ENCODE measurements around the gene C14orf93.
"Not testable (repeated sequence)": the region's sequence is repeated elsewhere in the genome, so short reads cannot be mapped to it uniquely, and the experiment has no call there.

Gene C14orf93

DNA sequence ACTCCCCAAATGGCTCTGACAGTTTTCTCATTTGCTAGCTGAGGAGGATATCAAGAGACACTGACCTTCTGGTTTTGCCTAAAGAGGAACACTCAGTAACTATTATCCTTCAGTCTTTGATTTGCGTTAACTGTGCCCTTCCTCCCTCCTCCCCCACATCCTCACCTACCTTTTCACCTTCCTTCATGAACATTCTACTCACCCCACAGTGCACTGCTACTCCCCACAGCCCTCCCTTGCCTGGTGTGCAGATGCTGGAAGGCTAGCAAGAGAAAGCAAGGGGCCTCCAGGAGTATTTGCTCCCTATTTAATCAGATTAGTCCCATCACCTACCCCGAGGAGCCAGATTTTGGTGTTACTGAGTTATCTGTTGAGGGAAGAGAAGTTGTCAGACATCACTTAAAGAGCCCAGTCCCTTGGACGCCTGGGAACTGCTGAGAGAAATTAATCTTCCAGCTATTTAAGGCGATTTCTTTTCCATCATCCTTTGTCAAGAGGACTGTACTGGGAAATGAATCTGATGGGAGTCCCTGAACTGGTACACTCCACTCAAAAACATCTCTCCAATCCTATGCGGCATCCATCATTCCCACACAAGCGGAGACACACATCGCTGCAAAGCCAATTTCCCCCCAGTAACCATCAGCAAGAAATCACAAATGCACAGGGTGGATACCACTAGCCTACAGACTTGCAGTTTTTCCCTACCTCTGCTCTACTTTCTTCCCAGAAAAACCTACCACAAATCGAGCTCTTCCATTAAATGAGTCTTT is 13.3 kb upstream of the C14orf93 start:
- no peak for DNase-seq (ENCODE audit: extremely low spot score, insufficient read length, low read depth)
- FAIRE-seq = no peak

DNA sequence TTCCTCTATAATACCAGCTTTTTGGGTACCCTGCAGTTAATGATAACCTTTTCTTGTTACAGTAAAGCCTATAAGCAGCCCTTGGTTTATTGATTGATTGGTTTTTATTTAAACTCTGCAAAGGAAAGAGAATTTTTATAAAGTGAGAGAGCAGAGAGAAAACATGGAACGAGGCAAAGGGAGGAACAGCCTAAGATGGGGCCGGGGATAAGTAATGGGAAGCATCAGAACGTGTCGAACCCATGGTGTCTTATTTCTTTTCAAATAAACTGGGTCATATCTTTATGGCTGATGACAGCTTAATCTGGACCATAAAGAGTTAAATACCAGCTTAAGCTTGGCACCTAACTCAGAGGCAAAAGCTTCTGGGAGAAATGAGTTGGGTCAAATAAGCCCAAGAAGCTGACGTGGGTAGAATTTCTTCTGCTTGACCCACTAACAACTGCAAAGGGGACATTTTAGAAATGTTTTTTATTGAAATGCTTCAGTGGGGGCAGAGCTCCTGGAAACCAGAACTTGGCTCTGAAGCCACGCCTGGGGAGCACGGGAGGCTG is 12.0 kb upstream of the C14orf93 start:
- DNase-seq (ENCODE audit: extremely low spot score, insufficient read length, low read depth) = no peak
- FAIRE-seq = no peak

- no peak for FAIRE-seq
- DNase-seq (ENCODE audit: extremely low spot score, insufficient read length, low read depth) = no peak
These were observed 11.5 kb upstream of the C14orf93 start for GRCh38 chr14:23021434-23021833.

DNA sequence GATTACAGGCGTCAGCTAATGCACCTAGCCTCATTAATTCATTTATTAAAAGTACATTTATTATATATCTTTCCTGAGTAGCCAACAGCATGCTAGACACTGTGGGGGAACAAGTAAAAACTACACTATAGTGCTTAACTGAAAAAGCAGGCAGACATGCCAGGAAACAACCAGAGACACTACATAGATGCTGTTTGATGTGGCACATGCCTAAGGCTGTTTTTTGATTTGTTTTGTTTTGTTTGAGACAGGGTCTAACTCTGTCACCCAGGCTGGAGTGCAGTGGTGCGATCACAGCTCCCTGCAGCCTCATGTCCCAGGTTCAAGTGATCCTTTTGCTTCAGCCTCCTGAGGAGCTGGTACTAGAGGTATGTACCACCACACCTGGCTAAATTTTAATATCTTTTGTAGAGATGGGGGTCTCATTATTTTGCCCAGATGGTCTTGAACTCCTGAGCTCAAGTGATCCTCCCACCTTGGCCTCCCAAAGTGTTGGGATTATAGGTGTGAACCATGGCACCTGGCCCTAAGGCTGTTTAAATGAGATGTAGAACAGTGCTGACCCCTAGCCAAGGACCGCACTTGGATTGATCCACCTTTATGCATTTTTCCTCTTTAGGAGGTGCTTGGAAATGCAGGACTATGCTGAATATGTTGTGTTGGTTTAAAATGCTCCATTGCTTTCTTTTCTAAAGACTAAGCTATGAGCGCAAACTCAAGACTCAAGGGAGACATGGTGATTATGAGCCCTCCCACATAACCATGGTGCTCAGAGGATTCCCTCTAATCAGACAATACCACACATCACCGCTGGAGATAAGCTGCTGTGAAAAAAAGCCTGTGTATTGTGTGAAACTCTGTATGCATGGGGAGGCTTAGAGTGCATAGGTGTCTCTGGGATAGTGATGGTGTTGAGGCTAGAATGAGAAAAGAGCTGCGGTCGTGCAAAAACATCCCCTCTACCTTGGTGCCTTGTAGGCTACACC is 10.5 kb upstream of the C14orf93 start:
- FAIRE-seq (no peak), DNase-seq (ENCODE audit: extremely low spot score, insufficient read length, low read depth) (no peak)

GRCh38 chr14:23018107-23018506 is 8.2 kb upstream of the C14orf93 start:
- FAIRE-seq (no peak), DNase-seq (ENCODE audit: extremely low spot score, insufficient read length, low read depth) (no peak)

GRCh38 chr14:23017091-23017490 is 7.1 kb upstream of the C14orf93 start:
- FAIRE-seq (no peak), DNase-seq (ENCODE audit: extremely low spot score, insufficient read length, low read depth) (no peak)

- FAIRE-seq = no peak
- DNase-seq (ENCODE audit: extremely low spot score, insufficient read length, low read depth) = no peak
These were observed 5.7 kb upstream of the C14orf93 start for GRCh38 chr14:23015618-23016017.

GRCh38 chr14:23013749-23014054 is 3.8 kb upstream of the C14orf93 start:
- not testable (repeated sequence) for DNase-seq (ENCODE audit: extremely low spot score, insufficient read length, low read depth); FAIRE-seq

DNA sequence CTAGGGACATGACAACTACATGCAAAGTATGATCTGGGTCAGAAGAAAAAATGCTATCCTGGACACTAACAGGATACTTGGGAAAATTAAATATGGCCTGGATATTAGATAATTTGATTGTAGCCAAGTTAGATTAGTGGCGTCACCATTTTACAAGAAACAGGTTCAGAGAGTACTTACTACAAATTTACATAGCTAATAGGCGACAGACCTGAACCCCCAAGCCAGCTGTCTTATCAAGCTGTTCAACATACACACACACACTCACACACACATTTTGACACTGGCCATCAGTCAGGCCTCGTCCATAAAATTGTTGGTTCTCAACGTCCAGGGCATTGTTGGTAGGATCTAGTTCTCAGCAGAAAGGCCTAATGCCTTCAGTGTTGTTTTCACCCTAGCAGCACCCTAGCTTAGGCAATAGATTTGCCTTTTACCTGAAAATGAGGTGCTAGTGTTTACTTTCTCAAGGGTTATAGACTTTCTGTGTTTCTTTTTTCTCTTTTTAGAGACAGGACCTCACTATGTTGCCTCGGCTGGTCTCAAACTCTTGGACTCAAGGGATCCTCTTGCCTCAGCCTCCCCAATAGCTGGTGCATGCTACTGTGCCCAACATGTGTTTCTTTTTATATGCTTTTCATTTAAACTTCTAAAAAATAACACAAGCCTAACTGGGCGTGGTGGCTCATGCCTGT is 3.3 kb upstream of the C14orf93 start:
- no peak for FAIRE-seq
- no peak for DNase-seq (ENCODE audit: extremely low spot score, insufficient read length, low read depth)

DNA sequence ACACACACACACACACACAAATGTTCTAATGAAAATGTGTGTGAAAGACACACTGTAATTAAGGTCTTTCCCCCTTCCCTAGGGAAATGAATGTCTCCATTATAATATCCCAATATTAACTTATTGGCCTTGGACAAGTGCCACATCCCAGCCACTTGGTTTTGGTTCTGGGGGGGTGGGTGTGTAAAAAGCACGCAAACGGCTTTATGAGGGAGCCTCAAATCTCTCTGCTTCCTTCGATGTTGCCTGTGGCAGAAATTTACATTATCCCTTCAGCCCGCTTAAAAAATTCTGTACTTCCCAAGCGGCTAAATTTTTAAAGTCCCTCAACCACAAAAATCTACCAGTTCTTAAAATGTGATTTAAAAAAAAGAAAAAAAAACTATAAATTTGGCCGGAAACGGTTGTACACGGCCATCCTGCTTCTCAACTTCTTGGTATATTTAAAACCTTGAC is 432 bp downstream of the C14orf93 start:
- FAIRE-seq (peak; percentile 76), DNase-seq (ENCODE audit: extremely low spot score, insufficient read length, low read depth) (no peak)

DNA sequence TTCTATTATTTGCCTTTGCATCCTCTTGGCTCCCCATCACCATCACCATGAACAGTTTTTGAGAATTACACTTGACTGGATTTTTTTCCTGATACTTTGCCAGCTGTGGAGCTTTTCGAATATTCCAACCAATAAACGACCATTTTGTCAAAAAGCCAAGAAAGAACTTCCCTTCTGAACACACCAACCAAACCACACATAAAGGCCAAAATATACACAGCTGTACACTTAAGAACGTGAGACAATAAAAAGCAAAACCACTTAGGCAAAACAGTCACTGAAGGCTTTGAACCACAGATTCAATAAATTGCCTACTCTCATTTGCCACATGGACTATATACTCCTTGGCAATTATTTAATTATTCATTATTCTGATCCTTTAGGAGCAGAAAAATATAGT is 1.1 kb downstream of the C14orf93 start:
- no peak for DNase-seq (ENCODE audit: extremely low spot score, insufficient read length, low read depth)
- peak; percentile 59 for FAIRE-seq

DNA sequence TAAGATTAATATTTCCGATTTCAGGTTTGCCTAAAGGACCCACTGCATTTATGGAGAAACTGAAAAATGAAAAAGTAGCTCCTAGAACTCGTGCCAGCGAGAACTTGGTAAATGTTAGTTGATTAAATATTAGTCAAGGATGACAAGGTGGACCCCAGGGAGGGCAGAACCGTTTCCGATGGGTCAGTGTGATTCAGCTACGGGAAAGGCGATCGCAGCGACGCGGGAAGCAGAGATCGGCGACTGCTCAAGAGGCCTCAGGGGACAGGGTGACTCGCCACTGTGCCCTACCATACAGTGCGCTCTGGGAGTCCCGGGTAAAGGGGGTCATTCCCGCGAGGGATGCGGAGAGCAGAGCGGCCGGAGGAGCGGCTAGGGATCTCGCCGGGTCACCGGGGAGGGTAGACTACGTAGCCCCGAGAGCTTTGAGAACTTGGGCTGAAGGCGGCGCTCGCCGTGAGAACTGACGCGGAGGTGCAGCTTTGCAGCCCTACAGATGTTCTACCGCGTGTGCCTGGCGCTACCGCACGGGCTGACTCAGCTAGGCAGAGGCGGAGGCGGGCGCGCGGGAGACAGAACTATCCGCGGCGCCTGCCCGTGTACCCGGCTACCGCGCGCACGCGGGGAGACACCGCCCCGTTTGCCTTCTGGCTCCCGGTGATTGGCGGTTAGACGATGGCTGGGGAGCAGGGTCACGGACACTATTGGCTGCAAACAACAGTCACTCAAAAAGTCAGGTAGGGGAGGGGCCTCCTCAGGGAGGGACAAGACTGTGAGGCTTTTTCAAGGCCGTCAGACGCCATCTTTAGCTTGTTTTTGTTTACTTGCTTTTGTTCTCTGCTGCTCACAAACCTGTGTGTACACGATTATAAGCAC is 3.2 kb downstream of the C14orf93 start:
- DNase-seq (ENCODE audit: extremely low spot score, insufficient read length, low read depth) (peak; percentile 89), FAIRE-seq (peak; percentile 96)

GRCh38 chr14:23006188-23006534 is 3.8 kb downstream of the C14orf93 start:
- no peak for FAIRE-seq
- DNase-seq (ENCODE audit: extremely low spot score, insufficient read length, low read depth) = no peak

DNA sequence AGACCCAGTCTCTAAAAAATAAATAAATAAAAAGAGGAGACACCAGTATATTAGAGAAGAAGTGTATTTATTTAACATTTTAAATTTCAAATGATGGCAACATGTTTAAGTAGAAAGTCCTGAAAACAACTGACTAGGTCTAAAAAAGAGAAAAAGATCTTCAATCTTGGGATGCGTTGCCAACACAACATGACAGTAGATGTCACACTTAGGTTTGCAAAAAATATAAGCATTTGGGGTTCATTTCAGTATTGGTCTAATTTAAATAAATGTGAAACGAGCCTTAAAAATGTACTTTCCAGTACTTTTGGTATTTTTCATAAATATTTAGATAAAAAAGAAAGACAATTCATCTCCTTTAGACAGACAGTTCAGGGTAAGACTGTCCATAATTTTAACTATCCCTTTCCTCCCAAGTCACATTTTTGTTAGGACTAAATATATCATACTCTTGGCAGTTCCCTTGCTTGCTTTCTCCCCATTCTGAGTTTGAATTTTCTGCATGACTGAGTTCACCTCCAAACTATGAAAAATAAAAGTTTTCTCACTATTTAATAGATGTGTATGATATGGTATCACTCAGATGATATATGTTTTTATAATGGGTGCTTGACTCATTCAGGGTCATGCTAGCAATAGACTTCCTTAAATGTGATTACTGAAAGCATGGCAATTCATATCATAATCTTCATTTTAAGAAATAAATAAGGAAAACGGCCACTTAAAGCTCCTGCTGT is 4.3 kb downstream of the C14orf93 start:
- DNase-seq (ENCODE audit: extremely low spot score, insufficient read length, low read depth) = no peak
- no peak for FAIRE-seq

DNA sequence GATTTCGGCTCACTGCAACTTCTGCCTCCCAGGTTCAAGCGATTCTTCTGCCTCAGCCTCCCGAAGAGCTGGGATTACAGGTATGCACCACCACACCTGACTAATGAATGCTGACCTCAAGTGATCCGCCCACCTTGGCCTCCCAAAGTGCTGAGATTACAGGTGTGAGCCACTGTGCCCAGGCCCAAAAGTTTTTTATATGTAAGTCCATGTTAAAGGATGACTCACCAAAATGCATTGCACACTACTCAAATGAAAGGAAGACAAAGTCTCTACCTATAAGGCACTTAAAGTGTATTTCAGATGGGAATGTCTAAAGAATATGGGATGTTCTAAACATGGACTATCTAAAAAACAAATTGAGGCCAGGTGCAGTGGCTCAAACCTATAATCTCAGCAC is 5.7 kb downstream of the C14orf93 start:
- not testable (repeated sequence) for DNase-seq (ENCODE audit: extremely low spot score, insufficient read length, low read depth); FAIRE-seq

GRCh38 chr14:23002592-23002991 is 7.4 kb downstream of the C14orf93 start:
- FAIRE-seq (no peak), DNase-seq (ENCODE audit: extremely low spot score, insufficient read length, low read depth) (no peak)

- DNase-seq (ENCODE audit: extremely low spot score, insufficient read length, low read depth) (no peak), FAIRE-seq (no peak)
These were observed 9.1 kb downstream of the C14orf93 start for GRCh38 chr14:23000860-23001259.

- FAIRE-seq (no peak), DNase-seq (ENCODE audit: extremely low spot score, insufficient read length, low read depth) (no peak)
These were observed 11.5 kb downstream of the C14orf93 start for GRCh38 chr14:22998329-22999012.

Data from GM18507 (cell line).